Activated naive CD4-positive, alpha-beta T cell treated with Interleukin-2 at 50 U/mL for 16 hours (primary cell): ENCODE data around the gene UBE2I.
A peak's percentile ranks its signal among the peaks of the same experiment; 100 is the strongest.

Experiments used
- DNase-seq: peaks from one replicate; pipeline ENCODE4 v3.0.0-alpha.2; 2020

The UBE2I gene

DNA sequence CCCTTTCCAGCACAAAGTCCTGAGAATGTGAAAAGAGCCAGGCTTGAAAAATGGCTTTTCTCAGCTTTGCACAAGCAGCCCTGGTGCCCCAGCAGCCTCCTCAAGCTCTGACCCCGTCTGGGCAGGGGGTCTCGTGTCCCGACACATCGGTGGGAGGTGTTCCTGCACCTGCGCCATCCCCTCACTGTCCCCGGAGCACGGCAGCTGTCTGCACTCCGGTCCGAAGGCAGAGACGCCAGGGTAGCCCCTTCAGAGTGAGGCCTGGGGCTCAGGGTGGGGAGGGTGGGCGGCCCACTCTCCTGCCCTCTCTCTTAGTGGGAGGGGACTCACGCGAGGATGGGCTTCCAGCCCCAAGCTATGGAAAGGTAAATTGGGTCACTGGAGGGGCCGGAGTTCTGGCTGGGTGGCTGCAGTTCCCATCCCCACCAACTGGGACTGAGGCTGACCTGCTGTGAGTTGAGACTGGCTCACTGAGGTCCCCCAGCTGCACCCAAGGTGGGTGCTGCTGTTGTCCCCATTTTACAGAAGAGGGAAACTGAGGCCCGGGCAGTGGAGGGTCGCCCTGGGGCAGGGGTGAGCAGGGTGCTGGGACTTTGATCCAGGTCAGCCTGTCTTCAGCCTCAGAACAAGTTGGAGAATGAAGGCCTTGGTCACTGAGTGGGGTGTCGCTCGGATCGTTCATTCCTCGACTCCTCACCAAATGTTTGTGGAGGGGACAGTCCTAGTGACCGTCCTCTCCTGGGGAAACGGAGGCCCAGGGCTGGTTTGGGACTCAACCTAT is 21.7 kb downstream of the UBE2I start:
- DNase-seq: no peak

- peak; percentile 36 for DNase-seq
Measured at GRCh38 chr16:1331712-1332617, 22.5 kb downstream of the UBE2I start.

DNA sequence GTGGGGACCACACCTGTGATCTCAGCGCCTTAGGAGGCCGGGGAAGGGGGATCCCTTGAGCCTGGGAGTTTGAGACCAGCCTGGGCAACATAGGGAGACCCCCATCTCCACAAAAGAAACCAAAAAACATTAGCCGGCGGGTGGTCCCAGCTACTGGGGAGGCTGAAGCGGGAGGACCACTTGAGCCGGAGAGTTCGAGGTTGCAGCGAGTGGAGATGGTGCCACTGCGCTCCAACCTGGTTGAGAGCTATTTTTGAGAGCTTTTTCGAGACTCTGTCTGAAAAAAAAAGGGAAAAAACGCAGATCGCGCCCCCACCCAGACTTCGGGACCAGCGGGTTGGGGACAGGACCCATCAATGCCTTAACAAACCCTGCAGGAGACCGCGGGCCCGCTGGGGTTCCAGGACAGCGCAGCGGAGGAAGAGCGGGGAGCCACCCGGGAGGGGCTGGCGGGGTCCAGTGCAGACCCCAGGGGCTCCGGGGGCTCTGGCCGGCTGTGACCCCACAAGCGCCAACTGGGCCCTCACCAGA is 23.2 kb downstream of the UBE2I start:
- DNase-seq: no peak

DNA sequence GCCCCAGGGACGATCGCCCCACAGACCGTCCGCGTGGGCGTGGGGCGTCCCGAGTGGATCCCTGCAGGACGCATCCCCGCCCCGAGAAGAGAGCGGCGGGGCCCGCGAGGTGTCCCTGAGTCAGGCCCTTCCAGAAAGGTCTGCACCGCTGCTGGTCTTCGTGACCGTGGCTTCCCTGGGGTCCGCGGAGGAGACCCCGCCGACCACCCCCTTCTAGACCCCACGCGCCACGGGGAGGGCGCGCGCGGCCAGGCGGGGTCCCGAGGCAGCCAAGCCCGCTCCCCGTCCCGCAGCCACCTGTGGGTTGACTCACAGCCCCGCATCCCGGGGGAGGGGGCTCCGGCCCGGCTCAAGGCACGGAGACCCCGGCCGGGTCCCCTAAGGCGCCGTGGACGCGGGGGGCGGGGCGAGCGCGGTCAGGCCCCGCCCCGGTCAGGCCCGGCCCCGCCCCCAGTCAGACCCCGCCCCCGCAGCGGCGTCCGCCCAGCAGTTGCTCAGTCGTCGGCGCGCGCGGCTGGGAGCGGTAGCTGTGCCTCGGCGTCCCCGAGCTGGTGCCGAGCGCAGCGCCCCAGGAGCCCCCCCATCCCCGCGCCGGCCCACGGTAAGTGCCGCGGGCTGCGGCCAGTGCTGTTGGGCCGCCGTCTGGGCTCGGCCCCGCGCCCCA is 23.8 kb downstream of the UBE2I start, which contains the start of gene BAIAP3:
BAIAP3 (plus strand) TSS at position 497 of the 664 bp plus-strand sequence. CDS start 4,905 bp downstream, outside the sequence.
- peak; percentile 46 for DNase-seq

GRCh38 chr16:1333854-1334700 is 24.6 kb downstream of the UBE2I start:
- no peak for DNase-seq

DNA sequence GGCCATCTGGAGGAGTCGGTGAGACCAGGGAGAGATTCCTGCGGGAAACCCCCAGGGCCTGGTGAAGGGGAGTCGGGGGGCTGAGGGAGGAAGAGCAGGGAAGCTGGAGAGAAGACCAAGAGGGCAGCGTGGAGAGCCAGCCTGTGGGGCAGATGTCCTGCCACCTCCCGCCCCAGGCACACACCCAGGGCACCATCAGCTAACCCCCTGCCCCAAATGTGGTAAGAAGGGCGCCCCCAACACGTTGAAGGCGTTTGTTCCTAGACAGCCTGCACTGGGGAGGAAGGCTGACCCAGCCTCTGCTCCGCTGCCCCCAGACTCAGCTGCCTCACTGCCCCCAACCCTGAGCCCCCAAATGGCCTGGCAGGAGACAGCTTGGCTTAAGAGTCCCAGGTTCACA is 25.3 kb downstream of the UBE2I start:
- no peak for DNase-seq

DNA sequence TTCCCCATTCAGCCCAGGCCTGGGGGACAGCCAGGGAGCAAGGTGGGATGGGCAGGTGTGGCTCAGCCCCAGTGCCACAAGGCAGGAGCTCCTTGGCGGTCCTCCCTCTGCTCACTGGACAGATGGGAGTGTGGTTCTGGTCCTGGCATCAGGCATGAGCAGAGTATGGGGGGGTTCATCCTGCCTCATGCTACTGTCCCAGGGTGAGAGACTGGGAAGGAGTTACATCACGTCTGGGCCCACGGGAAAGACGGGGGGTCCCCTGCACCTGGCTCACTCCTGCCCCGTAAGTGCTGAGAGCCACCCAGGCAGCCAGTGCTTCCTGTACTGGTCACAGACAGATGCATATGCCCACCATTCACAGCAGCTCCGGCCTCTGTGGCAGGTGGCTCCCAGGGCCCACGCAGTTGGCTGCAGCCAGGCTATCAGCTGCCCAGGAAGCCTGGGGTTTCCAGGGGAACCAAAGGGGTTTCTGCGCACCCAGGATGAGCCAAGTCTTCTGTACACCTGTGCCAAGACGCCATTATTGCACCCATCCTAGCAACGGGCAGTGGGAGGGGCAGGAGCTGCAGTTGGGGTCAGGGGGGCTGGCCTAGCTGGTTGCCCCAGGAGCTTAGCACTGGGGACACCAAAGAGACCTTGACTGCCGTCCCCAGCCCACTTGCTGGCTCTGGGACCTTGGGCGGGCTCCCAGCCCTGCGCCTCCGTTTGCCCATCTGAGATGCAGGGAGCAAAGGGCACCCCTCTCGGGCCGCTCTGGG is 26.0 kb downstream of the UBE2I start:
- DNase-seq: no peak

- DNase-seq: no peak
Measured at GRCh38 chr16:1335996-1336395, 26.6 kb downstream of the UBE2I start.

- no peak for DNase-seq
Measured at GRCh38 chr16:1336619-1337018, 27.2 kb downstream of the UBE2I start.

GRCh38 chr16:1337486-1337885 is 28.1 kb downstream of the UBE2I start:
- no peak for DNase-seq

DNA sequence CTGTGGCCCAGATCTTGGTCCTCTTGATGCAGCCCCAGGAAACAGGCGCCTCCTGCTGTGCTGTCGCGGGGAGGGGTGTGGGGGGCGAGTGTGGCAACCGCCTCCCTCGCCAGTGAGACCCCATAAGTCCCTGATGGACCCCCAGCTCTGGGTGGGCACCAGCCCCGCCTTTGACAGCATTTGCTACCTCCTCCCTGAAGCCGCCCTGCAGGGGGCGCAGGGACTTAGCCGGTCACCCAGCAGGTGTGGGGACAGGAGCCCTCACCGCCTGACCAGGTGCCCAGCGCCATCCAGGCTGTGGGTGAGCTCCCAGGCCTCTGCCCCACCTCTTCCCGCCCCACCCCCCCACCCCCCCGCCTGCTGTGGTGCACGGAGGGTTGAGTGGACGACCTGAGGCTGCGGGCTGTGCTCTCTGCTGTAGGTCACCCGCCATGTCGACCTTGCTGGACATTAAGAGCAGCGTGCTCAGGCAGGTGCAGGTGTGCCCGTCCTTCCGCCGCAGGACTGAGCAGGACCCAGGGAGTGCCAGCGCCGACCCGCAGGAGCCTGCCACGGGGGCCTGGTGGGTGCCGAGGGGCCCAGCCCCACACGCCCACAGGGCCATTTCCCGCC is 28.8 kb downstream of the UBE2I start:
- no peak for DNase-seq

DNA sequence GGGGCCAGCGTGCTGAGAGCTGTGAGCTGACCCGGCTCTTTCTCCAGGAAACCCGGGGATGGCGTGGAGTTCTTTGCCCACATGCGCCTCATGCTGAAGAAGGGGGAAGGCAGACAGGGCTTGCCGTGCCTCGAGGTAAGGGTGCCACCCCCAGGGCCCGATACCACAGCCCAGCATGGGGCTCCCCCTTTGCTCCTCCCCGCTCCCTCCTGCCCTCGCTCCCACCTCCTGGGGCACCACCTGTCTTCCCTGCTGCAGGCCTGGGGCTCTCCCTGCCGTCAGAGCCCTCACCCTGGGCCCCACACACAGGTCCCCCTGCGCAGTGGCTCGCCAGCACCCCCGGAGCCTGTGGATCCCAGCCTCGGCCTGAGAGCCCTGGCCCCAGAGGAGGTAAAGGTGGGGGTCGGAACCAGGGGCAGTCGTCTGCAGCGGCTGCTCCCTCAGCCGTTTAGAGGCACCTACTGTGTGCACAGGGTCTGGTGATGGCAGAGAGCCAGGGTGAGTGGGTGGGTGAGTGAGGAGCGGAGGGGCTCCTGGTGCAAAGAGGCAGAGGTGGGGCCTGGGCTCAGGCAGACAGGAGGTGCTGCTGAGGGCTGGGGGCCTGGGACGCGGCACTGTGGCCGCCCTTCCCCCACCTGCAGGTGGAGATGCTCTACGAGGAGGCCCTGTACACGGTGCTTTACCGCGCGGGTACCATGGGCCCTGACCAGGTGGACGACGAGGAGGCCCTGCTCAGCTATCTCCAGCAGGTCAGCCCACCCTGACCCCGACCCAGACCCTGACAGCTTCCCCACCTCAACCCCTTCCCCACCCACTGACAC is 29.6 kb downstream of the UBE2I start:
- DNase-seq: no peak

- no peak for DNase-seq
Measured at GRCh38 chr16:1340730-1341494, 31.5 kb downstream of the UBE2I start.

- no peak for DNase-seq
Measured at GRCh38 chr16:1341495-1342420, 32.3 kb downstream of the UBE2I start.

DNA sequence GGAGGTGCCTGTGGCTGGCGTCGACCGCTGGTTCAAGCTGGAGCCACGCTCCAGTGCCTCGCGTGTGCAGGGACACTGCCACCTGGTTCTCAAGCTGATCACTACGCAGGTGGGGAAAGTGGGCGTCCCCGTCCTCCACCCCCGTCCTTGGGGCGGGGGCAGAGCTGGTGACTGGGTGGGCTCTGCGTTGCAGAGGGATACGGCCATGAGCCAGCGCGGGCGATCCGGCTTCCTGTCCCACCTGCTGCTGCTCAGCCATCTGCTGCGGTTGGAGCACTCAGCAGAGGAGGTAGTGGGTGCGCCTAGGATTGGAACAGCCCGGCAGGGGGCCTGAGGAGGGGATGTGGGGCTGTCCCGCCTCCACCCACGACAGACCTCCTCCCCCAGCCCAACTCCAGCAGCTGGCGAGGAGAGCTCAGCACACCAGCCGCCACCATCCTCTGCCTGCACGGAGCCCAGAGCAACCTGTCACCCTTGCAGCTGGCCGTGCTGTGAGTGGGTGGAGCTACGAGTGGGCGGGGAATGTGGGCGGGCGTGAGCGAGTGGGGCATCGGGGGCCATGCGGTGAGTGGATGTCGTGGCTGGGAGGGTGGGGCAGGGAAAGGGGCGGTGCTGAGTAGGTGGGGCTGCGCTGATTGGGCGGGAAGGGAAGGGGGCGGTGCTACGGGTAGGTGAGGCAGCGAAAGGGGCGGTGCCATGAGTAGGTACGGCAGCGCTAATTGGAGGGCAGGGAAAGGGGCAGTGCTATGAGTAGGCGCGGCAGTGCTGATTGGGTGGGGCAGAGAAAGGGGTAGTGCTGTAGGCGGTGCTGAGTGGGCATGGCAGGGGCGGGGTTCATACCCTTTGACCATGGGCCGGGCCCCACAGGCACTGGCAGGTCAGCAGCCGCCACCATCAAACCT is 33.3 kb downstream of the UBE2I start:
- peak; percentile 89 for DNase-seq

- no peak for DNase-seq
Measured at GRCh38 chr16:1343428-1344242, 34.2 kb downstream of the UBE2I start.
